HepG2 (cell line): ENCODE measurements around the gene VAC14. TPM values are rescaled to one million over a fixed set of nuclear protein-coding genes. Genes with fewer than 3 reads are reported as not detected.
A peak's percentile ranks its signal among the peaks of the same experiment; 100 is the strongest.

Source experiments
- GABPA ChIP-seq, 2 experiments: IDR thresholded peaks; 2 replicates each; pipeline ENCODE4 v1.6.1; 2011 to 2016; ENCODE audit warnings: low read depth in 2 of 2, low read length in 1 of 2, missing biosample characterization in 1 of 2, missing genetic modification characterization in 1 of 2
- NR2F6 ChIP-seq, 2 experiments: IDR thresholded peaks; 2 replicates each; pipeline ENCODE4 v1.6.1; 2016; ENCODE audit warnings: antibody characterized with exemption in 1 of 2, mild to moderate bottlenecking in 1 of 2
- RBM39 ChIP-seq: fragments of 200-400 bp; formaldehyde crosslinking; IDR thresholded peaks from one replicate; pipeline ENCODE4 v1.6.1; 2018; ENCODE audit warnings: antibody characterized with exemption, mild to moderate bottlenecking, low read depth, low read length; ENCODE audit not compliant: poor library complexity, severe bottlenecking
- SNAI1 ChIP-seq: sonication (generic); formaldehyde crosslinking; IDR thresholded peaks from 2 replicates; pipeline ENCODE4 v1.5.0; 2020; ENCODE audit warnings: mild to moderate bottlenecking, missing genetic modification reagents, borderline replicate concordance
- polyA plus RNA-seq, 8 experiments: library from polyadenylated mRNA; depleted of rRNA in 3 of 8; stranded (reverse) in 7 of 8; unstranded in 1 of 8; fragments of >200 nt; fragmentation: Illumina TruSeq in 4 of 8; extraction: Trizol in 4 of 8; gene quantifications; 2 replicates each; pipeline versions ENCODE4 v1.2.1 to v1.2.3, GENCODE V29; 2011 to 2016; ENCODE audit warnings: low read depth in 4 of 8, missing spikeins in 1 of 8, mixed read lengths in 1 of 8; ENCODE audit not compliant: insufficient read depth in 1 of 8
- total RNA-seq, 5 experiments: library from RNA; depleted of rRNA; stranded (reverse); fragments of >200 nt; fragmentation: Illumina TruSeq; extraction: Trizol; gene quantifications; 2 replicates each; pipeline ENCODE4 v1.2.3, GENCODE V29; 2016; ENCODE audit warnings: low read depth in 1 of 5
- TF ChIP-seq, protein P1 (sequence below): sonication (generic); formaldehyde crosslinking; IDR thresholded peaks from 2 replicates; pipeline ENCODE4; 2020; ENCODE audit warnings: missing genetic modification reagents, mild to moderate bottlenecking, borderline replicate concordance
- TF ChIP-seq, protein P2 (sequence below): sonication (generic); formaldehyde crosslinking; IDR thresholded peaks from 2 replicates; pipeline ENCODE4 v1.4.0; 2020; ENCODE audit warnings: mild to moderate bottlenecking, missing genetic modification reagents, borderline replicate concordance
- TF ChIP-seq, protein P3 (sequence below): sonication (generic); formaldehyde crosslinking; IDR thresholded peaks from 2 replicates; pipeline ENCODE4 v1.5.1; 2020; ENCODE audit warnings: mild to moderate bottlenecking, missing genetic modification reagents, borderline replicate concordance
- TF ChIP-seq, protein P4 (sequence below): sonication (generic); formaldehyde crosslinking; IDR thresholded peaks from 2 replicates; pipeline ENCODE4 v1.5.1; 2020; ENCODE audit warnings: mild to moderate bottlenecking, missing genetic modification reagents, moderate library complexity

The VAC14 gene
- total and polyA plus RNA-seq, 2 of the 13 experiments (the other 11 are each of a cell fraction or from before 2014, with no cell fraction given), result 23.5 to 24.6 TPM

DNA sequence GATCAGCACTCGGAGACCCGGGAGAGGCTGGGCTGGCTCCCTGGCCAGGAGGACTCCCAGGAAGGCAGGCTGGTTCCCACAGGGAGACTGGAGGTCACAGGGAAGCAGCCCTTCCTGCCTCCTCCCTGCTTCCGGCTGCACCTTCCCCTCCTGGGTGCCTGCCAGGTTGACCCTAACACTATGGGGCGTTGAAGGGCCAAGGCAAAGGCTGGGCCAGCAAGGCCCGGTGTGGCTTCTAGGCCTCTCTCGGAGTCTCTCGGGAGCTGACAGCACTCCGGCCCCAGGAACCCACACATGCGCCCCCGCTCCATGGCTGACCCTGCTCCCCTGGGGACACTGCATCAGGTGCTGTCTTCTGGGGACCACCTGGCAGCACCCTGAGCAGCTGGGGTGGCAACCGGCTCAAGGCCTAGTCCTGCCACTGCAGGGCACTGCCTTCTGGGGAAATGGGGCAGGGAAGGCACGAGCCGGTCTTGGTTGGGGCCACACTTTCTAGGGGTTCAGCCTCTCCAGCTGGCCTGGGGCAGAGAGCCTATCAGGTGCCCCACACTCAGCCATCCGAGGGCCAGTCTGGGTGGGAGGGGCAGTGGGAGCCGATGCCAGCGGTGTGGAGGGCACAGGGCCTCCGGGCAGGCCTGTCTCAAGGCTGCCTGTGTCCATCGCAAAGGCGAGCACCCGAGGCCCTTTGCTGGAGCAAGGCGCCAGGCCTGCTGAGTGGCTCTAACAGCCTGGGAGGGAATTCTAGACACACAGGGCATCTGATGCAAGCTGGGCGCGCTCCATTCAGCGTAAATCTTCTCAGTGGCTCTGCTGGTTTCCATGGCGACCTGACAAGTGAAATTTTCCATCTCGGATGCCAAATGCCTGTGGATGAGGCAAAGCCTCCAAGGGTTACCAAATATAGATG, 109.5 kb downstream of the VAC14 start (continued):
- TF ChIP-seq, protein P1, sequence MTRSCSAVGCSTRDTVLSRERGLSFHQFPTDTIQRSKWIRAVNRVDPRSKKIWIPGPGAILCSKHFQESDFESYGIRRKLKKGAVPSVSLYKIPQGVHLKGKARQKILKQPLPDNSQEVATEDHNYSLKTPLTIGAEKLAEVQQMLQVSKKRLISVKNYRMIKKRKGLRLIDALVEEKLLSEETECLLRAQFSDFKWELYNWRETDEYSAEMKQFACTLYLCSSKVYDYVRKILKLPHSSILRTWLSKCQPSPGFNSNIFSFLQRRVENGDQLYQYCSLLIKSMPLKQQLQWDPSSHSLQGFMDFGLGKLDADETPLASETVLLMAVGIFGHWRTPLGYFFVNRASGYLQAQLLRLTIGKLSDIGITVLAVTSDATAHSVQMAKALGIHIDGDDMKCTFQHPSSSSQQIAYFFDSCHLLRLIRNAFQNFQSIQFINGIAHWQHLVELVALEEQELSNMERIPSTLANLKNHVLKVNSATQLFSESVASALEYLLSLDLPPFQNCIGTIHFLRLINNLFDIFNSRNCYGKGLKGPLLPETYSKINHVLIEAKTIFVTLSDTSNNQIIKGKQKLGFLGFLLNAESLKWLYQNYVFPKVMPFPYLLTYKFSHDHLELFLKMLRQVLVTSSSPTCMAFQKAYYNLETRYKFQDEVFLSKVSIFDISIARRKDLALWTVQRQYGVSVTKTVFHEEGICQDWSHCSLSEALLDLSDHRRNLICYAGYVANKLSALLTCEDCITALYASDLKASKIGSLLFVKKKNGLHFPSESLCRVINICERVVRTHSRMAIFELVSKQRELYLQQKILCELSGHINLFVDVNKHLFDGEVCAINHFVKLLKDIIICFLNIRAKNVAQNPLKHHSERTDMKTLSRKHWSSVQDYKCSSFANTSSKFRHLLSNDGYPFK, result peak; percentile 52; the same call in 1 of the 2 replicates
- 0 out of 2 replicates have a peak, but pooled peaks have one; percentile 33 for TF ChIP-seq NR2F6 (IDR thresholded peaks at IDR 0.05)
- TF ChIP-seq NR2F6 (CRISPR knock-in tag; IDR thresholded peaks at IDR 0.05), result peak; percentile 78
- TF ChIP-seq, protein P2, sequence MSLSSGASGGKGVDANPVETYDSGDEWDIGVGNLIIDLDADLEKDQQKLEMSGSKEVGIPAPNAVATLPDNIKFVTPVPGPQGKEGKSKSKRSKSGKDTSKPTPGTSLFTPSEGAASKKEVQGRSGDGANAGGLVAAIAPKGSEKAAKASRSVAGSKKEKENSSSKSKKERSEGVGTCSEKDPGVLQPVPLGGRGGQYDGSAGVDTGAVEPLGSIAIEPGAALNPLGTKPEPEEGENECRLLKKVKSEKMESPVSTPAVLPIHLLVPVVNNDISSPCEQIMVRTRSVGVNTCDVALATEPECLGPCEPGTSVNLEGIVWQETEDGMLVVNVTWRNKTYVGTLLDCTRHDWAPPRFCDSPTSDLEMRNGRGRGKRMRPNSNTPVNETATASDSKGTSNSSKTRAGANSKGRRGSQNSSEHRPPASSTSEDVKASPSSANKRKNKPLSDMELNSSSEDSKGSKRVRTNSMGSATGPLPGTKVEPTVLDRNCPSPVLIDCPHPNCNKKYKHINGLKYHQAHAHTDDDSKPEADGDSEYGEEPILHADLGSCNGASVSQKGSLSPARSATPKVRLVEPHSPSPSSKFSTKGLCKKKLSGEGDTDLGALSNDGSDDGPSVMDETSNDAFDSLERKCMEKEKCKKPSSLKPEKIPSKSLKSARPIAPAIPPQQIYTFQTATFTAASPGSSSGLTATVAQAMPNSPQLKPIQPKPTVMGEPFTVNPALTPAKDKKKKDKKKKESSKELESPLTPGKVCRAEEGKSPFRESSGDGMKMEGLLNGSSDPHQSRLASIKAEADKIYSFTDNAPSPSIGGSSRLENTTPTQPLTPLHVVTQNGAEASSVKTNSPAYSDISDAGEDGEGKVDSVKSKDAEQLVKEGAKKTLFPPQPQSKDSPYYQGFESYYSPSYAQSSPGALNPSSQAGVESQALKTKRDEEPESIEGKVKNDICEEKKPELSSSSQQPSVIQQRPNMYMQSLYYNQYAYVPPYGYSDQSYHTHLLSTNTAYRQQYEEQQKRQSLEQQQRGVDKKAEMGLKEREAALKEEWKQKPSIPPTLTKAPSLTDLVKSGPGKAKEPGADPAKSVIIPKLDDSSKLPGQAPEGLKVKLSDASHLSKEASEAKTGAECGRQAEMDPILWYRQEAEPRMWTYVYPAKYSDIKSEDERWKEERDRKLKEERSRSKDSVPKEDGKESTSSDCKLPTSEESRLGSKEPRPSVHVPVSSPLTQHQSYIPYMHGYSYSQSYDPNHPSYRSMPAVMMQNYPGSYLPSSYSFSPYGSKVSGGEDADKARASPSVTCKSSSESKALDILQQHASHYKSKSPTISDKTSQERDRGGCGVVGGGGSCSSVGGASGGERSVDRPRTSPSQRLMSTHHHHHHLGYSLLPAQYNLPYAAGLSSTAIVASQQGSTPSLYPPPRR (CRISPR knock-in tag), result 0 out of 2 replicates have a peak, but pooled peaks have one; percentile 9
- no peak for TF ChIP-seq GABPA (IDR thresholded peaks at IDR 0.05; ENCODE audit: low read depth, low read length)
- peak; percentile 72 for TF ChIP-seq GABPA (CRISPR knock-in tag; IDR thresholded peaks at IDR 0.05; ENCODE audit: low read depth)
- TF ChIP-seq, protein P3, sequence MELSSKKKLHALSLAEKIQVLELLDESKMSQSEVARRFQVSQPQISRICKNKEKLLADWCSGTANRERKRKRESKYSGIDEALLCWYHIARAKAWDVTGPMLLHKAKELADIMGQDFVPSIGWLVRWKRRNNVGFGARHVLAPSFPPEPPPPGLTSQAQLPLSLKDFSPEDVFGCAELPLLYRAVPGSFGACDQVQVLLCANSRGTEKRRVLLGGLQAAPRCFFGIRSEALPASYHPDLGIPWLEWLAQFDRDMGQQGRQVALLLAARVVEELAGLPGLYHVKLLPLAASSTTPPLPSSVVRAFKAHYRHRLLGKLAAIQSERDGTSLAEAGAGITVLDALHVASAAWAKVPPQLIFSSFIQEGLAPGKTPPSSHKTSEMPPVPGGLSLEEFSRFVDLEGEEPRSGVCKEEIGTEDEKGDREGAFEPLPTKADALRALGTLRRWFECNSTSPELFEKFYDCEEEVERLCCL (CRISPR knock-in tag), result no peak
- TF ChIP-seq SNAI1 (CRISPR knock-in tag), result no peak
- no peak for TF ChIP-seq RBM39
- TF ChIP-seq, protein P4, sequence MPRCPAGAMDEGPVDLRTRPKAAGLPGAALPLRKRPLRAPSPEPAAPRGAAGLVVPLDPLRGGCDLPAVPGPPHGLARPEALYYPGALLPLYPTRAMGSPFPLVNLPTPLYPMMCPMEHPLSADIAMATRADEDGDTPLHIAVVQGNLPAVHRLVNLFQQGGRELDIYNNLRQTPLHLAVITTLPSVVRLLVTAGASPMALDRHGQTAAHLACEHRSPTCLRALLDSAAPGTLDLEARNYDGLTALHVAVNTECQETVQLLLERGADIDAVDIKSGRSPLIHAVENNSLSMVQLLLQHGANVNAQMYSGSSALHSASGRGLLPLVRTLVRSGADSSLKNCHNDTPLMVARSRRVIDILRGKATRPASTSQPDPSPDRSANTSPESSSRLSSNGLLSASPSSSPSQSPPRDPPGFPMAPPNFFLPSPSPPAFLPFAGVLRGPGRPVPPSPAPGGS, result peak; percentile 62; the same call in 1 of the 2 replicates
